IMR-90 (cell line): ENCODE data around the gene NMUR1. TPM values are rescaled to one million over a fixed set of nuclear protein-coding genes. Genes with fewer than 3 reads are reported as not detected.

Experiments used
- ATAC-seq: fragments of 200-7000 bp; cut with Tn5 transposase; 2 replicates; pipeline ENCODE4 v1.9.1; 2020; ENCODE audit warnings: low read depth, mild to moderate bottlenecking, moderate library complexity
- BruUV-seq: library from RNA; stranded (reverse); fragments of 400-500 nt; replicated peaks from 2 replicates; lab custom pipeline; 2021; lab: Mats Ljungman, UMichigan
- CTCF ChIA-PET: fragments of 300-600 bp; formaldehyde crosslinking; extraction: SDS; loops from one replicate; lab custom pipeline; 2021; ENCODE audit warnings: antibody characterized with exemption; lab: Yijun Ruan, JAX
- POLR2A ChIA-PET: fragments of 300-600 bp; sonication (Branson Sonifier 250); formaldehyde crosslinking; loops from one replicate; lab custom pipeline; 2022; ENCODE audit warnings: antibody characterized with exemption; ENCODE audit not compliant: unreplicated experiment; lab: Charles Lee
- DNase-seq: peaks from one replicate; pipeline ENCODE4 v3.0.0; 2013
- H2AFZ ChIP-seq: replicated peaks from 2 replicates; pipeline ENCODE3; 2013; ENCODE audit warnings: low read length, mild to moderate bottlenecking; ENCODE audit not compliant: poor library complexity
- H2AK5ac ChIP-seq: 2 replicates; pipeline ENCODE4 v1.6.1; 2013; ENCODE audit warnings: low read depth, low read length, inconsistent platforms
- H2AK9ac ChIP-seq: replicated peaks from 2 replicates; pipeline ENCODE3; 2013; ENCODE audit warnings: mild to moderate bottlenecking, low read depth, low read length, moderate library complexity; ENCODE audit not compliant: poor library complexity
- H2BK120ac ChIP-seq: 2 replicates; pipeline ENCODE4 v1.6.1; 2013; ENCODE audit warnings: low read depth, low read length, inconsistent platforms
- H2BK15ac ChIP-seq: 3 replicates; pipeline ENCODE4 v1.6.1; 2013; ENCODE audit warnings: low read depth, low read length, inconsistent platforms
- H2BK20ac ChIP-seq: 2 replicates; pipeline ENCODE4 v1.6.1; 2013; ENCODE audit warnings: low read depth, mild to moderate bottlenecking, inconsistent platforms, low read length, moderate library complexity
- H2BK5ac ChIP-seq: 2 replicates; pipeline ENCODE4 v1.6.1; 2013; ENCODE audit warnings: mild to moderate bottlenecking, low read depth, low read length, inconsistent platforms; ENCODE audit not compliant: poor library complexity, severe bottlenecking
- H3K14ac ChIP-seq: replicated peaks from 2 replicates; pipeline ENCODE4 v1.6.1; 2013; ENCODE audit warnings: low read depth, low read length, inconsistent platforms
- H3K18ac ChIP-seq: 2 replicates; pipeline ENCODE4 v1.6.1; 2013; ENCODE audit warnings: low read depth, low read length, control low read depth
- H3K23ac ChIP-seq: 2 replicates; pipeline ENCODE4 v1.6.1; 2013; ENCODE audit warnings: low read depth, low read length, inconsistent platforms
- H3K27ac ChIP-seq: 2 replicates; pipeline ENCODE4 v1.5.1; 2013; ENCODE audit warnings: mild to moderate bottlenecking, control low read depth, low read length; ENCODE audit not compliant: insufficient read depth
- H3K27me3 ChIP-seq: 2 replicates; pipeline ENCODE4 v1.6.1; 2013; ENCODE audit warnings: low read length; ENCODE audit not compliant: control insufficient read depth, insufficient read depth
- H3K36me3 ChIP-seq: 2 replicates; pipeline ENCODE4 v1.6.1; 2013; ENCODE audit warnings: low read length, mixed read lengths; ENCODE audit not compliant: control insufficient read depth, insufficient read depth
- H3K4ac ChIP-seq: 2 replicates; pipeline ENCODE4 v1.6.1; 2013; ENCODE audit warnings: low read depth, low read length, inconsistent platforms
- H3K4me1 ChIP-seq: 2 replicates; pipeline ENCODE4 v1.6.1; 2013; ENCODE audit warnings: low read length, mixed read lengths; ENCODE audit not compliant: control insufficient read depth, insufficient read depth
- H3K4me2 ChIP-seq: 2 replicates; pipeline ENCODE4 v1.6.1; 2013; ENCODE audit warnings: low read depth, mild to moderate bottlenecking, control low read depth, low read length, moderate library complexity
- H3K4me3 ChIP-seq: 2 replicates; pipeline ENCODE4 v1.5.1; 2013; ENCODE audit warnings: low read depth, mild to moderate bottlenecking, control low read depth, low read length, moderate library complexity; ENCODE audit not compliant: insufficient read depth
- H3K56ac ChIP-seq: 2 replicates; pipeline ENCODE4 v1.6.1; 2013; ENCODE audit warnings: low read length, inconsistent platforms; ENCODE audit not compliant: insufficient read depth; ENCODE audit errors: extremely low read depth
- H3K79me1 ChIP-seq, 2 experiments: 2 replicates each; pipeline ENCODE4 v1.6.1; 2013; ENCODE audit warnings: low read length in 2 of 2, inconsistent platforms in 1 of 2, low read depth in 1 of 2
- H3K9ac ChIP-seq: 2 replicates; pipeline ENCODE4 v1.6.1; 2013; ENCODE audit warnings: low read depth, low read length, control low read depth
- H3K9me1 ChIP-seq: 2 replicates; pipeline ENCODE4 v1.6.1; 2013; ENCODE audit warnings: low read length, inconsistent platforms; ENCODE audit not compliant: insufficient read depth
- H3K9me3 ChIP-seq: 2 replicates; pipeline ENCODE4 v1.6.1; 2013; ENCODE audit warnings: low read length; ENCODE audit not compliant: control insufficient read depth, insufficient read depth
- H4K20me1 ChIP-seq: 2 replicates; pipeline ENCODE4 v1.6.1; 2013; ENCODE audit warnings: low read length, inconsistent platforms; ENCODE audit not compliant: insufficient read depth
- H4K5ac ChIP-seq: 2 replicates; pipeline ENCODE4 v1.6.1; 2013; ENCODE audit warnings: mild to moderate bottlenecking, low read depth, low read length, control low read depth
- H4K8ac ChIP-seq, 2 experiments: 2 replicates each; pipeline ENCODE4 v1.6.1; 2013; ENCODE audit warnings: low read depth in 2 of 2, low read length in 2 of 2, control low read depth in 1 of 2, inconsistent platforms in 1 of 2
- H4K91ac ChIP-seq: 2 replicates; pipeline ENCODE4 v1.6.1; 2013; ENCODE audit warnings: low read depth, low read length, inconsistent platforms; ENCODE audit not compliant: insufficient read depth
- CTCF ChIP-seq: conservative IDR thresholded peaks from 2 replicates; pipeline ENCODE4 v1.5.1; 2012; ENCODE audit warnings: mild to moderate bottlenecking, low read depth, low read length, improper control_type of control experiment
- FOS ChIP-seq: fragments of 150-350 bp; IDR thresholded peaks from 2 replicates; pipeline ENCODE4 v1.6.1; 2016; ENCODE audit warnings: low read depth, low read length
- MAZ ChIP-seq: IDR thresholded peaks from 2 replicates; pipeline ENCODE4 v1.6.1; 2012; ENCODE audit warnings: low read depth, mild to moderate bottlenecking, low read length, improper control_type of control experiment, moderate library complexity, borderline replicate concordance
- NFE2L2 ChIP-seq: fragments of 150-350 bp; IDR thresholded peaks from 2 replicates; pipeline ENCODE4 v1.6.1; 2016; ENCODE audit warnings: low read depth, mild to moderate bottlenecking, low read length
- POLR2A ChIP-seq: IDR thresholded peaks from 2 replicates; pipeline ENCODE4 v1.6.1; 2012; ENCODE audit warnings: mild to moderate bottlenecking, low read depth, low read length
- RAD21 ChIP-seq: IDR thresholded peaks from 2 replicates; pipeline ENCODE4 v1.6.1; 2012; ENCODE audit warnings: low read length, improper control_type of control experiment
- RCOR1 ChIP-seq: IDR thresholded peaks from 2 replicates; pipeline ENCODE4 v1.6.1; 2012; ENCODE audit warnings: mild to moderate bottlenecking, low read length, improper control_type of control experiment; ENCODE audit not compliant: insufficient replicate concordance
- SMC3 ChIP-seq: fragments of 150-350 bp; IDR thresholded peaks from 2 replicates; pipeline ENCODE4 v1.6.1; 2016; ENCODE audit warnings: low read depth, mild to moderate bottlenecking, antibody characterized with exemption, low read length, moderate library complexity
- WGBS, 2 experiments: methylation state at CpG; one replicate each; pipeline versions ENCODE4 v1.1.5 to v1.1.7; 2013; ENCODE audit warnings: missing lambda C conversion rate in 2 of 2; ENCODE audit not compliant: insufficient read length in 1 of 2; ENCODE audit errors: extremely low coverage in 2 of 2; 5-methylcytosine and 5-hydroxymethylcytosine counted together
- dilution Hi-C: fragments of 300-500 bp; cut with HindIII; formaldehyde crosslinking; loops from one replicate; pipeline ENCODE4 v1.14.3; 2018; ENCODE audit warnings: low sequenced_read_pairs; ENCODE audit not compliant: unreplicated experiment
- in situ Hi-C: fragments of 300-500 bp; cut with MboI; formaldehyde crosslinking; loops from 3 replicates; pipeline ENCODE4 v1.14.3; 2019; ENCODE audit warnings: low sequenced_read_pairs, inconsistent platforms, mixed read lengths
- intact Hi-C: fragments of 100-400 bp; cut with micrococcal nuclease; formaldehyde crosslinking; loops from 2 replicates; pipeline ENCODE4 v1.10.0; 2022
- polyA plus RNA-seq, 3 experiments: library from polyadenylated mRNA; depleted of rRNA; stranded (reverse); fragments of >200 nt; gene quantifications; 2 replicates each; pipeline ENCODE4 v1.2.3, GENCODE V29; 2012; ENCODE audit warnings: low replicate concordance in 1 of 3
- total RNA-seq: library from RNA; depleted of rRNA; stranded (reverse); fragments of >200 nt; gene quantifications from 2 replicates; pipeline ENCODE4 v1.2.3, GENCODE V29; 2012

Gene NMUR1
- total and polyA plus RNA-seq, 2 of the 4 experiments (the other 2 are of a cell fraction) = not detected

GRCh38 chr2:231527955-231528635 is 2.1 kb downstream of the NMUR1 start:
- dilution Hi-C loops (no loop called here), intact Hi-C loops (no loop called here), in situ Hi-C loops (no loop called here)
- Histone ChIP-seq H4K8ac (no peak overlapping the region), H2BK20ac (no peak overlapping the region), H2AK9ac (no peak overlapping the region), H3K18ac (no peak overlapping the region), H3K56ac (no peak overlapping the region), H4K5ac (no peak overlapping the region), H3K27me3 (peaks cover 36% of the 10 kb centered on the region), H3K9me3 (no peaks in the 10 kb centered on the region), H3K4me3 (no peak overlapping the region), H3K27ac (no peak overlapping the region), H3K79me1 (no peaks in the 10 kb centered on the region), H3K4ac (no peak overlapping the region), H3K14ac (no peak overlapping the region), H4K91ac (no peak overlapping the region), H3K9me1 (no peaks in the 10 kb centered on the region), H3K23ac (no peak overlapping the region), H2BK120ac (no peak overlapping the region), H3K4me1 (peaks cover 5% of the 10 kb centered on the region), H2BK5ac (no peak overlapping the region), H3K4me2 (no peak overlapping the region), H3K9ac (no peak overlapping the region), H2AFZ (no peak overlapping the region), H4K20me1 (no peaks in the 10 kb centered on the region), H3K36me3 (no peaks in the 10 kb centered on the region), H2BK15ac (no peak overlapping the region), H2AK5ac (no peak overlapping the region)
- ChIA-PET CTCF (interaction anchor here (0.6 kb wide), 1 partner anchor 25 kb away, joined by 5 read pairs; no protein-coding TSS in a partner anchor), POLR2A (no interaction called here)
- TF ChIP-seq NFE2L2 (no peak), CTCF (no peak), SMC3 (no peak), FOS (no peak), MAZ (no peak), RCOR1 (no peak), POLR2A (no peak), RAD21 (no peak)
- 85% methylated on average over 20 of the region's 30 CpGs; no CpG with 5 or more reads in 1 of the 2 experiments for WGBS, 2 experiments
- ATAC-seq (no peak), DNase-seq (no peak)
- no TSS peak for BruUV-seq
